GM12864 (cell line): ENCODE measurements around the gene MYOC.

Experiments
- DNase-seq: peaks from one replicate; pipeline ENCODE4 v3.0.0-alpha.2; 2011; ENCODE audit warnings: low read depth
- H3K4me3 ChIP-seq: 2 replicates; pipeline ENCODE4 v1.5.1; 2011; ENCODE audit warnings: mild to moderate bottlenecking, low read depth, low read length, control low read depth
- CTCF ChIP-seq: IDR thresholded peaks from 2 replicates; pipeline ENCODE4 v1.5.1; 2011; ENCODE audit warnings: low read depth, mild to moderate bottlenecking, moderate library complexity, low read length, control low read depth, inconsistent platforms; ENCODE audit errors: missing control alignments

The MYOC gene

GRCh38 chr1:171645553-171646248 lies 6.8 kb downstream of the MYOC start:
- no peak for DNase-seq
- TF ChIP-seq CTCF: no peak
- H3K4me3 ChIP-seq: no peak overlapping the region

- H3K4me3 ChIP-seq: no peak overlapping the region
- peak; percentile 90 for TF ChIP-seq CTCF
- peak; percentile 52 for DNase-seq
Observed at GRCh38 chr1:171644805-171645483, 7.5 kb downstream of the MYOC start.

GRCh38 chr1:171643156-171643555 lies 9.3 kb downstream of the MYOC start:
- TF ChIP-seq CTCF: no peak
- H3K4me3 ChIP-seq: no peak overlapping the region
- DNase-seq: no peak

- H3K4me3 ChIP-seq: no peak overlapping the region
- TF ChIP-seq CTCF: no peak
- no peak for DNase-seq
Observed at GRCh38 chr1:171642197-171642596, 10.3 kb downstream of the MYOC start.

GRCh38 chr1:171641076-171641864 lies 11.2 kb downstream of the MYOC start:
- no peak overlapping the region for H3K4me3 ChIP-seq
- no peak for TF ChIP-seq CTCF
- DNase-seq: no peak

GRCh38 chr1:171640225-171640624 lies 12.3 kb downstream of the MYOC start:
- no peak overlapping the region for H3K4me3 ChIP-seq
- no peak for DNase-seq
- TF ChIP-seq CTCF: no peak
